ENCODE data around the gene ARMH3.

The ARMH3 gene

DNA sequence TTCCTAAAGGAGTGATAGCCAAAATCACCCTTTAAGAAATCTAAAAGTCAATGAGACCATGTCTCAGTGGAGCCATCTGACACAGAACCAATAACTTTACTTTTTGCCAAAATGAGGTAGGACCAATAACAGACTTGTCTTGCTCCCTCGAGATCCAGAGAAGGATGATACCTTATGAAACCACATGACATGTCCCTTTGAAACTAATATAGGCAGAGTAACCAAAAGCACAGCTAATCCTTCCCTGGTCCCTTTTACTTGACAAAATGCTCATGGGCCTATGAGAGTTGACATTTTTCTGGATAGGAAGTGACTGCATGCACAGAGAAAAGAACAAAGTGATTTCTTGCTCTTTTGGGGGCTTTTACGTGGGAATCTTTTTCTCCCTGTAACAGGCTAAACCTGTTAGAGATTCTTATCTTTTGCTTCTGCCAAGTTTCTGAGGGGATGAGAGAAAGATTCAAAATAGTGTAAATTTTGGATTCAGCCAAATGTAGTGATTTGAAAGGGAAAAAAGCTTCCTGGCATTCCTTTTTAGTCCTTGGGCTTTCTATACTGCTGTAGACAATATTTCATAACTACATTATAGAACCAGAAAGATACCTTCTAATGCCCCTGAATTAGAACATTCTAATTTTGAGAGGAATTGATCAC, 87.6 kb downstream of the ARMH3 start:
- Histone ChIP-seq H3K27ac (peak overlapping the region; percentile 55 to 79 (median 68); a peak in 20 of 22 replicates), H4K20me1 (no peaks in the 10 kb centered on the region; a peak in 2 of 22 replicates), H3K9ac (peak overlapping the region in 6 of 11 experiments; percentile 11 to 69 (median 50); a peak in 6 of 22 replicates), H3K9me3 (replicated peaks in 1 of 11) (peaks cover 0 to 7% (median 3%) of the 10 kb centered on the region in 11 experiments; a peak in 5 of 22 replicates), H3K36me3 (peaks cover 56 to 89% (median 77%) of the 10 kb centered on the region in 11 experiments), H3K4me3 (no peak overlapping the region), H3K27me3 (no peaks in the 10 kb centered on the region), H3K4me1 (peaks cover 41 to 64% (median 46%) of the 10 kb centered on the region in 10 experiments), H3K4me2 (peak overlapping the region; percentile 48 to 91 (median 73))
- TF ChIP-seq Cebpa-rat (IDR thresholded peaks at IDR 0.05) = no peak

DNA sequence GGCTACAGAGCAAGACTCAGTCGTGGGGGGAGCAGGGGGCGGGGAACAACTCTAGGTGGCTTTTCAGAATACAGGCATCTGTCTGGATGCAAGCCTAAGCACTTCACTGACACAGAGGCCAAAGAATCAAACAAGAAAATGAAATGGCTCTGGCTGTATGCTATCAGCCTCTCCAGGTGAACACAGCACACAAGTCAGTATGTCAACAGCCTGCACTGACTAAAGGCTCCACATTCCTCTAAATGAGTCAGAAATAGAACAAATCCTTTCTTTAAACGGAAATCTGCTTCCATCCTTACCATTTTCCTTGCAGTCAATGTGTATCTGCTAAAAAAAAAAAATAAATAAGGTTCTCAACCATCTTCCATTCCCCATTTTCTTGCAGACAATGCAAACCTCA, 88.3 kb downstream of the ARMH3 start:
- peaks cover 0 to 7% (median 3%) of the 10 kb centered on the region in 11 experiments; a peak in 5 of 22 replicates for H3K9me3 ChIP-seq (replicated peaks in 1 of 11)
- TF ChIP-seq Cebpa-rat (IDR thresholded peaks at IDR 0.05) = no peak
- peaks cover 34 to 57% (median 39%) of the 10 kb centered on the region in 10 experiments for H3K4me1 ChIP-seq
- peak overlapping the region in 8 of 11 experiments; percentile 56 to 91 (median 72); a peak in 15 of 22 replicates for H3K4me2 ChIP-seq
- no peaks in the 10 kb centered on the region; a peak in 2 of 22 replicates for H4K20me1 ChIP-seq
- H3K27me3 ChIP-seq = no peaks in the 10 kb centered on the region
- H3K4me3 ChIP-seq = no peak overlapping the region
- H3K9ac ChIP-seq = no peak overlapping the region
- H3K27ac ChIP-seq = peak overlapping the region in 2 of 11 experiments; percentile 64 to 77; a peak in 3 of 22 replicates
- peaks cover 56 to 91% (median 76%) of the 10 kb centered on the region in 11 experiments for H3K36me3 ChIP-seq

DNA sequence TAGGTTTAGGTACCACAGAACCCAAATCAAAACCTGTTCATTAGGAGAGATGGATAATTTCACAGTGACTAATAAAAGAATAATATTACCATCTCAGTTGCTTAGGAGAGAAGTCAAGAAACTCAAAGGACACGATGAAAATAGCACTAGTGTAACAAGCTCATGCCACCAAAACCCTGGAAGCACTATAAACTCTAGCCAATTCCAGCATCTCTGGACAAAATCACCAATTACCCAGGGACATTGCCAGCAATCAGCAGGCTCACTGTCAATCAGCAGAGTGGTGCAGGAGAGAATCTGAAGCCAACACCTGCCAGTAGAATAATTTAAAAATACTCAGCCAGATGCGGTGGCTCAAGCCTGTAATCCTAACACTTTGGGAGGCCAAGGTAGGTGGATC, 88.9 kb downstream of the ARMH3 start:
- Histone ChIP-seq H3K9me3 (replicated peaks in 1 of 11) (peaks cover 0 to 7% (median 3%) of the 10 kb centered on the region in 11 experiments; a peak in 5 of 22 replicates), H3K36me3 (peaks cover 50 to 91% (median 74%) of the 10 kb centered on the region in 11 experiments), H3K27ac (no peak overlapping the region), H3K4me1 (peaks cover 29 to 51% (median 34%) of the 10 kb centered on the region in 10 experiments), H3K4me2 (no peak overlapping the region), H3K27me3 (no peaks in the 10 kb centered on the region), H3K4me3 (no peak overlapping the region), H3K9ac (no peak overlapping the region), H4K20me1 (no peaks in the 10 kb centered on the region; a peak in 2 of 22 replicates)
- no peak for TF ChIP-seq Cebpa-rat (IDR thresholded peaks at IDR 0.05)

DNA sequence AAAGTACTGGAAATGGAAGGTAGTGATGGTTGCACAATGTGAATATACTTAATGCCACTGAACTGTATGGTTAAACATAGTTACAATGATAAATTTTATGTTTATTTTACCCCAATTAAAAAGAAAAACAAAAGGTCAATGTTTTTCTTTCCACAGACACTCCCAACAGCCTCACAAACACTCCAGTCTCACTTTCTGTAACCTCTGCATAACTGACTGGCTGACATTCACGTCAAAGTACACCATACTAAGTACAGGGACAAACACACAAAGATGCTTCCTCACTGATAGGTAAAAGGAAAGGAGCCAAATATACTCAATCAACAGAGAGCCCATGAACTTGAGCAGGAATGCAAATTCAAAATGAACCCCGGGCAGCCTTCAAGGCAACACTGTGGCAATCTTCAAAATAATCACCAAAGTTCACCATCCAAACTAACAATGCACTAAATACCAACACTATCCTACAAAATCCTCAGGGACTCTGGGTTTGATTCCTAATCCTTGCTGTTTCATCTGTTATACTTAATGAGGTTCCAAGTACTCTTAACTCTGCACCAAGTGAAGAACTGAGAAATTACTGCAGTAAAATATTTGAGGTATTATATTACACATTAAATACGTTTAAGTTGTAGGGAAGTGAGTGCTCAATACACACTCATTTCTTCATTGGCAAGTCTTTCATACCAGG, 90.8 kb downstream of the ARMH3 start:
- peaks cover 23 to 32% (median 26%) of the 10 kb centered on the region in 10 experiments for H3K4me1 ChIP-seq
- H3K27me3 ChIP-seq = no peaks in the 10 kb centered on the region
- H3K4me3 ChIP-seq = no peak overlapping the region
- H3K9ac ChIP-seq = no peak overlapping the region
- H3K9me3 ChIP-seq (replicated peaks in 1 of 11) = peaks cover 0 to under 1% (median 0%) of the 10 kb centered on the region in 11 experiments; a peak in 1 of 22 replicates
- TF ChIP-seq Cebpa-rat (IDR thresholded peaks at IDR 0.05) = no peak
- peaks cover 0 to 10% (median 0%) of the 10 kb centered on the region in 11 experiments; a peak in 5 of 22 replicates for H4K20me1 ChIP-seq
- H3K36me3 ChIP-seq = peaks cover 40 to 89% (median 66%) of the 10 kb centered on the region in 11 experiments
- H3K4me2 ChIP-seq = no peak overlapping the region
- H3K27ac ChIP-seq = no peak overlapping the region

DNA sequence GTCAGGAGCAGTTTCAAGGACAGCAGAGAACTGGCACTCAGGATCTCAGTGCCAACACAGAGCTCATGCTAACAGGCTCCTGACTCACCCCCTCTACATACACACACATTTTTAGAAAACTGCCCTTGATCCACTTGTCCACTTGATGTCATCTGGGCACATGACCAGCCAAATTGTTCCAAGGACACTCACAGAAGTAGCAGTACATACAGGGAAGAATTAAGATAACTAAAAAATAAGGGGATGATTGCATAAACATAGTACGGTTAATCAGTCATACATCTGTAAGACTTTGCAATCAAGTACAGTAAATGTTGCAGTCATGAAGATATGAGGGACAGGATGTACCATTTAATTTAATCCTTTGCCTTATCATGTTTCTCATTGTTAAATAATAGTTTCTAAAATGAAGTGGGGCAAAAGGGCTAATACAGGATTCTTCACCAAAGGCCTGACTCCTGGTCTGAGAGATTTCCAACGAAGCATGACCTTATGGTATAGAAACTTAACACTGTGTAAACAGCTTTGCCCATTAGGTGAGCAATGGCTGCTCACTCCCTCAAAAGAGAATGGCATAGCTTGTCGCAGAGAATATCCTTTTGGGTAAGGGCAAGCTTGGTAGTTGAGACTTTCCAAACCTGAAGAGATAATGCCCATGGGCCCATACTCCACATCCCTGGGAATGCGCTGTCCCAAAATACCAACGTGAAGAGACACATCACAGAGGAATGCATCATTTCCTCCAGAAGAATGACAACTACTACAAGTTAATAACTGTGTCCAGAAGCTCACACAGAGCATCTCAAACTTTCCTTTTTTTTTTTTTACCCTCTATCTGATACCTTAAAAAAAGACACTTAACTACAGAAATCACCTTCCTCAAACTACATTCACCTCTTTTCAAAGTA, 94.1 kb downstream of the ARMH3 start:
- H3K4me2 ChIP-seq = no peak overlapping the region
- no peak for TF ChIP-seq Cebpa-rat (IDR thresholded peaks at IDR 0.05)
- no peaks in the 10 kb centered on the region for H3K27me3 ChIP-seq

DNA sequence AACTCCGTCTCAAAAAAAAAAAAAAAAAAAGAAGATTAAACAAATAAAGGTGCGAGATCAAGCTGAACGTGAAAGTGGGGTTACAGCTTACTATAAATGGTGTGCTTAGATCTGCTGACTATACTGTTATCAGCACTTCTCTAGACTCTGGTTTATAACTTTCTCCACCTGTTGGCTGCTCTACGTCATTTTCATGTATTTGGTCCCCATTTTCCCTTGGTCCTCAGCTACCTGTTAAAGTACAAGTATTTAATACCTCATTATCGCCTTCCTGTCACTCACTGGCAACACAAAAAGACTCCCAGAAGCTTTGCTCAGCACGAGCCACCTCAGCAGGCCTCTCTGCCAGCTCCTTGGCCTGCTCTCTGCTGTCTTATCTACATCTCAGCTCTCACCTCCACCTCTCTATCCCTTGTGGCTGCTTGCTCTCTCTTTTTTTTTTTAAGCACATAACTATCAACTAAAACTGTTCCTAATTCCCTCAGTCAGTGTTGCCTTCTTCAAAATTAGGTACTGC, 95.0 kb downstream of the ARMH3 start:
- no peak for TF ChIP-seq Cebpa-rat (IDR thresholded peaks at IDR 0.05)
- Histone ChIP-seq H3K4me1 (no peaks in the 10 kb centered on the region), H3K27me3 (no peaks in the 10 kb centered on the region)

More for the DNA sequence above, 94.1 kb downstream of the ARMH3 start:
- Histone ChIP-seq H3K36me3 (peaks cover 39 to 100% (median 74%) of the 10 kb centered on the region in 11 experiments), H3K27ac (no peak overlapping the region), H3K9me3 (replicated peaks in 1 of 11) (no peaks in the 10 kb centered on the region), H3K9ac (no peak overlapping the region), H3K4me3 (no peak overlapping the region), H3K4me1 (no peaks in the 10 kb centered on the region), H4K20me1 (peaks cover 0 to 23% (median 0%) of the 10 kb centered on the region in 11 experiments; a peak in 7 of 22 replicates)

DNA sequence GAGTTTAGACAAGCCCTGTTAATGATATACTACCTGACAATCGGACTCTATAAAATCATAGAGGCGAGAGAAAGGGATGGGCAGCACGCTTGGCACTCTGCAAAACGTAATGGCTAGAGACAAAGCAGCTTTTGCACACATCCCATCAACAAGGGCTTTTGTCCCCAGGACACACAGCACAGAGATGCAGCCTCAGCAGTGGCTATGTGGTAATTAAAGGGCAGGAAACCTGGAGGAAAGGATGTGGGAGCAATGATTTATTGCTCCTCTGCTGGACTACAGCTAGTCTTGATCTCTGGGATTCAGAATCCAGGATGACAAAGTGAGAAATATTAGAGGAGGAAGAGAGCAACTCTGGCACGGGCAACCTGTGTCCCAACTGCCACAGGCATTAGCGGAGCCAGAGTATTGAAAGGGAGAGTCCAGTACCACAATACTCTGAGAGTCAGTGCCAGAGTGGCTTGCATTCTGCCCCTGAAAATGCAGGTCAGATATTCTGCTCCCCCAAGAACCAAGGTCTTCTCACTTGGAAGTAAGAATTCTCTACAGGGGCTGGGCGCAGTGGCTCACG, 96.5 kb downstream of the ARMH3 start:
- H3K4me1 ChIP-seq = no peaks in the 10 kb centered on the region
- H3K4me3 ChIP-seq = no peak overlapping the region
- H3K4me2 ChIP-seq = no peak overlapping the region
- no peak overlapping the region for H3K9ac ChIP-seq
- H3K36me3 ChIP-seq = peaks cover 55 to 100% (median 84%) of the 10 kb centered on the region in 11 experiments
- H3K27ac ChIP-seq = no peak overlapping the region
- peaks cover 0 to 31% (median 0%) of the 10 kb centered on the region in 11 experiments; a peak in 7 of 22 replicates for H4K20me1 ChIP-seq
- no peak for TF ChIP-seq Cebpa-rat (IDR thresholded peaks at IDR 0.05)
- peaks cover 0 to 3% (median 0%) of the 10 kb centered on the region in 11 experiments; a peak in 1 of 22 replicates for H3K9me3 ChIP-seq (replicated peaks in 1 of 11)
- H3K27me3 ChIP-seq = no peaks in the 10 kb centered on the region

More for the DNA sequence above, 95.0 kb downstream of the ARMH3 start:
- Histone ChIP-seq H3K4me2 (no peak overlapping the region), H3K27ac (no peak overlapping the region), H4K20me1 (peaks cover 0 to 29% (median 0%) of the 10 kb centered on the region in 11 experiments; a peak in 7 of 22 replicates), H3K9me3 (replicated peaks in 1 of 11) (no peaks in the 10 kb centered on the region), H3K9ac (no peak overlapping the region), H3K4me3 (no peak overlapping the region), H3K36me3 (peaks cover 43 to 100% (median 77%) of the 10 kb centered on the region in 11 experiments)

DNA sequence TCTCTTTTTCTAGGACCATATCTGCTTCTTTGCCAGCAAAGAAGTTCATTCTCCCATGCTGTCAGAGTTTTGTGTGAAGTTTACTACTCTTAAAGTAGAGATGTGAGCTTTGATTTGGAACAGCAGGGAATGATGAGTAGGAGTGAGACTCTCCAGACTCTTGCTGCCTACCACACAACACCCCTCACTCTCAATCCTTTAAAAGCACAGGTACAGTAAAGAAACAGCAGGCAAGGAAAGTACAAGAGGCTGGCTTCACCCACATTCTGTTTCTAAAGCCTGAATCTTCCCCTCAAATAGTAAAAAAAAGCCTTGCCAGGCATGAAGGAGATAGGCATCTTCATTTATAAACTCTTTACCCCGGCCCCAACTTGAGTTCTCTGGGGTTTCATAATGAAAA, 97.3 kb downstream of the ARMH3 start:
- Histone ChIP-seq H3K9ac (no peak overlapping the region), H3K36me3 (peaks cover 61 to 100% (median 87%) of the 10 kb centered on the region in 11 experiments), H4K20me1 (peaks cover 0 to 31% (median 0%) of the 10 kb centered on the region in 11 experiments; a peak in 7 of 22 replicates), H3K27me3 (no peaks in the 10 kb centered on the region), H3K4me3 (no peak overlapping the region), H3K4me1 (no peaks in the 10 kb centered on the region), H3K9me3 (replicated peaks in 1 of 11) (peaks cover 0 to 9% (median 4%) of the 10 kb centered on the region in 11 experiments; a peak in 7 of 22 replicates), H3K4me2 (no peak overlapping the region), H3K27ac (no peak overlapping the region)
- TF ChIP-seq Cebpa-rat (IDR thresholded peaks at IDR 0.05) = no peak

Data from BLaER1 treated with 17β-estradiol and CSF1 and Interleukin-3, amounts not matched to agents 10 nM and 100 nM (cell line).